GM21737 (cell line): ENCODE measurements around the gene EEF1G.
"Not testable (repeated sequence)": the region's sequence is repeated elsewhere in the genome, so short reads cannot be mapped to it uniquely, and the experiment has no call there.

ENCODE experiments used
- ATAC-seq: cut with Tn5 transposase; IDR thresholded peaks from one replicate; pipeline ENCODE4 v1.9.1; 2021; ENCODE audit warnings: mild to moderate bottlenecking, moderate library complexity; ENCODE audit not compliant: unreplicated experiment

EEF1G gene

DNA sequence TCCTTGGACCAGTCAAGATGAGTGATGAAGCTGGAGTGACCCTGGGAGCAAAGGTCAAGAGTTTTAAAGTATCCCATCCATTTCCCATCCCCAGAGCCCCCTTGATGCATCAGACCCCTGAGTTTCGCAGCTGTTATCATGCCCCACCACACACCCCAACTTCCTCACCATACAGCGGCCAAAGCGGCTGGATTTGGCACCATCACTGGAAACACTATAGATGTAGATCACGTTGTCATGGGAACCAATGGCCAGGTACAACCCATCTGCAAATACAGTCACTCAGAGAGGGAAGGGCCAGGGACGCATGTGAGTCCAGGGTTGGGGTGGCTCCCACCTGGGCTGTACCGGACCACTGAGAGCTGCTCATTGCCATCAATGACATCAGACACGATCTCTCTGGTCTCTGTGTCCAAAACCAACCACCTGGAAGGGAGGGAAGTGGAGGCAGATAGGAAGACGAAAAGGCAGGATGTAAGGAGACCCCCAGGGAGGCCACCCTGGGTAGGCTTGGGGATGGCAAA, 30.1 kb upstream of the EEF1G start:
- ATAC-seq: no peak

GRCh38 chr11:62603072-62603408, 29.3 kb upstream of the EEF1G start:
- no peak for ATAC-seq

DNA sequence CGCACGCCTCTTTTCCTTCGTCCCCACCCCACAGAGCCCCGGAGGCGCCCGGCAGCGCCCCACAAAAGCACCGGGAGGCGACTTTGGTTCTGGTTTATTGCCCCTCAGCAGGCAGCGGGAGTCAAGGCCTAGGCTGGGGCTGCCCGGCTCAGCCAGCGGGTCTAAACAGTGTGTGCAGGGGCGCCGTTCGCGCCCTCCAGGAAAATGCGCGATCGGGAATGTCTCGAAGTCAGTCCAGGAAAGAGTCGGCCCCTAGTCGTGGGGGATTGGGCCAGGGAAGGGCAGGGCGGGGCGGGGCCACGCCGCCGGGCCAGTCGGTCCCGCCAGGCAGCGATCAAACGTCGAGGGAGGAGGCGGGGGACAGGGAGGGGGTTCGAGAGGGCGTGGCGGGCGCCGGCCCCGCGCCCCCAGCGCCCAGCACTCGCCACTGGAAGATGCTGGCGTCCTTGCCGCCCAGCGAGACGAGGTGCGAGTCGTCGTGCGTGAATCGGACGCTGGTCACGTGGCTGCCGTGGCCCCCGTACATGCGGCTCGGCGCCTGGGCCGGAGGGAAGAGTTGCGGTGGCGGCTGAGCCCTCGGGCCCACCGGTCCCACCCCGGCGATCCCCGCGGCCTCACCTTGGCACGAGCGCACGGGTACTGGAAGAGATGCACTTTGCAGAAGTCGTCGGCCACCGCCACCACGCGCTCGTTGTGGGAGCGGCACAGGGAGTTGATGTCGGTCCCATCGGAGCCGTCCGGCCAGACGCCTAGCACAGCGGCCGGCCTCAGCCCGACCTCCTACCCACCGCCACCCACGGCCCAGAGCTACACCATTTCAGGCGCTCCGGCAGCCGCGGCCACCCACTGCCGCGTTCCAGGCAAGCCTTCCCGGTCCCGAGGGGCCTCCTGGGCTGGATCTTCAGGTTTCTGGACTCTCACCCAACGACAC, 28.7 kb upstream of the EEF1G start:
- no peak for ATAC-seq

DNA sequence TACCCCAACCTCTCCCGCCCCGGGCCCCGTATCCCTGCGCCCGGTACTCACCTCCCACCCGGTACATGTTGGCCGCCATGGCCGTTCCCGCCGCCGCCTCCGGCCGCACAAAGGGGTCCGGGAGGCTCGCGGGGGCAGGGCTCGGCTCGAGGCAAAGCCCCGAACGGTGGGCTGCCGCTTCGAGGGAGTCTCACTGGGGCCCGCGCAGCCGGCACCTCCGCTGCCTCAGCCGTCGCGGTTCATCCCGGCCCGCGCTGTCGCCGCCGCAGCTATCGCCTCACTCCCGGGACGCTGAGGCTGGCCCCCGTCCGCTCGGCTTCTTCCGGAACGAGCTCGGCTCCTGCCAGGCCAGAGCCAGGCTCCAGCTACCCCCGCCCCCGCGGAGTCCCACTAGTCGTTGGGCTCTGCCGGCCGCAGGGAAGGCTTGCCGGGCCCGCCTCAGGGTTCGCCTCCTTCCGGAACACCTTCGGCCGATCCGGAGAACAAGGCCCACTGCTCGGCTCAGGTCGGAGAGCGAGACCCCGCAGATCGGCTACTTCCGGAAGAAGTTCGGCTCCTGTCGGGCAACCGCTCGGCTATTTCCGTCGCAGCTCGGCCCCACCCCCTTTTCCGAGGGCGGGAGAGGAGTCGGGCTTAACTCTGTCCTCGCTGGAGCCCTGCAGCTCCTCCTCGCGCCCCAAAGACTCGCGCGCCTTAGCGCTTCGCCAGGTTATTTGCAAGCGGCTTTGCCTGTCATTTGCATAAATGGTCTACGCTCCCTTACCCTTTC, 27.9 kb upstream of the EEF1G start, which contains the start of gene MTA2:
TSS of gene MTA2 (minus strand) at position 494 of the 769 bp plus-strand sequence. CDS start at position 79, 415 bp downstream.
- peak; percentile 70 for ATAC-seq

DNA sequence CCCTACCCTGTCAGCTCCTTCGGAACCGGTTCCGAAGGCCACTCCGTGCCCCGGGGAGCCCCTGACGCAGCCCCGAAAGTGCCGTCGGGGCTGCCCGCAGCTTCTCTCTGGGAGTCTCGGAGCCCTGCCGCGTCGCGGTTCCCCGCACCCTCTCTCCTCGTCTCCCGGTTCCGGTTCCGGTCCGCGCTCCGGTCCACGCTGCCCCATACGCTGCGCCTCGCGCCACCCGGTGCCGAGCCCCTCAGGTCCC, 27.4 kb upstream of the EEF1G start:
- no peak for ATAC-seq

DNA sequence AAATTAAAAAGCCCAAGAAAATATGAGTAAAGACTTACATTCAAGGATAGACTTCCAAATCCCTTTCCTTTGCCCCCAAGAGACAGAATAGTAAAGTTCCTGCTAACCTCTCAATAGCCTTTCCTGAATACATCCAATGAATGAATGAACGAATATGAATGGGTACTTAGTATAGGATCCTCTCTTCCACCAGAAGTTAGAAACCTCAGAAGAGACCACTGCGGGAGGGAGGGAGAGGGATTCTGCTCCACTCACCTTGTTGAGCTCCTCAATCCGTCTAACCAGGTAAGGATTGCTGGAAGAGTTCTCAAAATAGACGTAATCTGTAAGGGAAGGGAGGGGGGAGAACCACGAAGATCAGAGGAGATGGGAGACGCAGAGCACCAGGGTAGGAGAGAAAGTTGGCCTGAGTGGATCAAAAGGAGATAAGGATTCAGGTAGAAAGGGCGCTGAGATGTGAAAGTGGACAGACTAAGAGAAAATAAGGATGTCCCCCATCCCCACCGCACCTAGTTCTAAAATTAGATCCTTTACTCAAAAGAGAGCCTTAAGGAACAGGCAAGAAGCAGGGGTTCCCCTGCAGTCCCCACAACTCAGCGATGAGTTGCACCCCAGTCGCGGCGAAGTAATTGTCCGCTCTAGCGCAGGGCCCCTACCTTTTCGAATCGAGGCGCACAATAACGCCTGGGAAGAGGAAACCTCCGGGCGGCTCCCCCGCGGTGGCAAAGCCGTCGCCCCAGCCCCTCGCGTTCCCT, 26.9 kb upstream of the EEF1G start:
- no peak for ATAC-seq

GRCh38 chr11:62599901-62600300, 26.2 kb upstream of the EEF1G start:
- no peak for ATAC-seq

GRCh38 chr11:62599069-62599696, 25.5 kb upstream of the EEF1G start:
- ATAC-seq: peak; percentile 40

- no peak for ATAC-seq
Measured at GRCh38 chr11:62595124-62595523, 21.4 kb upstream of the EEF1G start.

GRCh38 chr11:62593434-62594044, 19.8 kb upstream of the EEF1G start:
- no peak for ATAC-seq

- ATAC-seq: no peak
Measured at GRCh38 chr11:62592989-62593421, 19.3 kb upstream of the EEF1G start.

- no peak for ATAC-seq
Measured at GRCh38 chr11:62592146-62592815, 18.6 kb upstream of the EEF1G start.

- peak; percentile 73 for ATAC-seq
Measured at GRCh38 chr11:62591448-62592145, 17.9 kb upstream of the EEF1G start, which contains the start of gene TUT1. Gene TUT1 (minus strand): TSS chr11:62591523. CDS start chr11:62591485, 38 bp downstream.

GRCh38 chr11:62588966-62589637, 15.4 kb upstream of the EEF1G start:
- no peak for ATAC-seq

DNA sequence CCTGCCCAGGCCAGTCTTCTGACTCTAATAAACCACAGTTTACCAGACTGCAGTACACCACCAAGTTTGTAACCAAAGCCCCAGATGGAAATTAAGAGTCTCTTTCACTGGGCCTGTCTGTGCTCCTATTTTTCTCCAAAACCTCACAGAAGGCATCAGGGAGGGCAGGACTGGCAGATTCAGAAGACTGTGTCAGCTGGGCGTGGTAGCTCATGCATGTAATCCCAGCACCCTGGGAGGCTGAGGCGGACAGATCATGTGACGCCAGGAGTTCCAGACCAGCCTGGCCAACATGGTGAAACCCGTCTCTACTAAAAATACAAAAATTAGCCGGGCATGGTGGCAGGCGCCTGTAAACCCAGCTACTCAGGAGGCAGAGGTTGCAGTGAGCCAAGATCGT, 11.7 kb upstream of the EEF1G start:
- ATAC-seq: not testable (repeated sequence)

DNA sequence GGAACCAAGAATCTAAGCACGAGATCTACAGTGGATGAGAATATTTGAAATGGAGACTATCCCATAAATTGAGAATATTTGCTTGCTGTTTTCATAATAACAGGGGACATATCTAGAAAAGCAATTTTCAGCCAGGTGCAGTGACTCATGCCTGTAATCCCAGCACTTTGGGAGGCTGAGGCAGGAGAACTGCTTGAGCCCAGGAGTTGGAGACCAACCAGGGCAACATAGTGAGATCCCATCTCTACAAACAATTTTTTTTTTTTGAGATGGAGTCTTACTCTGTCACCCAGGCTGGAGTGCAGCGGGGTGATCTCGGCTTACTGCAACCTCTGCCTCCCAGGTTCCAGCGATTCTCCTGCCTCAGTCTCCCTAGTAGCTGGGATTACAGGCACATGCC, 8.0 kb upstream of the EEF1G start:
- not testable (repeated sequence) for ATAC-seq

DNA sequence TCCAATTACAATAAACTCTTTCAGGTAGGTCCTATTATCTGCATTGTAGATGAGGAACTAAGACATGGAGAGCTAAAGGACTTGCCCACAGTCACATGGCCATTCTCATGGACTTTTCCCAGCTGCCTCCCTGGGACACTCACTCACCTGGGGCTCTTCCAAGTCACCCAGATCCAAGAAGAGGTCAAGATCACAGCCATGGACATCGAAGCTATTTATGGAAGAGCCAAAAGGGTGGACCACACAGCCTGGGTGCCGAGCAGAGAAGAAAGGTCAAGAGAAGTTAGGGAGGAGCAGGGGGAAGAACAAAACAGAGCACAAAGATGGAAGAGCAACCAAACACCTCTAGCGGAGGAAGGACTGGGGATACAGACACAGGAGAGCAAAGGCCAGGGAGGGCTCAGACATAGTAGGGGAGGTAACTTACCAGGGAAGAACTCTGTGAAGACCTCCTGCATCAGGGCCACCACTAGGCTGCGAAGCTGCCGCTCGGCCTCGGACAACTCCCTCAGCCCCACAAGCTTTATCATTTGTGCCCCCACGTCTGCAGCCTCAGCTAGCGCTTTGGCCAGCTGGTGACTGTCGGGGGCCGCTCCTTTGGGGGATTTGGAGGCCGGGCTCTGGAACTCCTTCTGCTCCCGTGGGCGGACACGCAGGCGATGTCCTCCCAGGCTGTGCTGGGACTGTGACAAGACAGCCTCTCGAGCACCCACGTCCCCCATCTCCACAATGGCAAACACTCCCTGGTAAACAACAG, 7.4 kb upstream of the EEF1G start:
- no peak for ATAC-seq

DNA sequence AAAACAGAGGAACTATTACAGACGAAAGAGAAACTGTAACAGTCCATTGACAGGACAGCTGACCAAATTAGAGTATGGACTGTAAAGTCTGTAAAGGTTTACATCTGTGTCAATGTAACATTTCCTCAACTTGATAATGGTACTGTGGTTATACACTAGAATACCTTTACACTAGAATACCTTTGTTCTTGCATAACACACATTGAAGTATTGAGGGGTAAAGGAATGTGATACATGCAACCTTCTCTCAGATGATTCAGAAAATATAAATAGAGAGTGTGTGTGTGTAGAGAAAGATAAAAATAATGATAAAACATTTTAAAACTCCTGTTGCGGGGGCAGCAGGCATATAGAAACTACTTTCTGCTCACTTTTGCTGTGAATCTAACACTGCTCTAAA, 5.6 kb upstream of the EEF1G start:
- no peak for ATAC-seq
